ENCODE results near the gene KRTAP13-1. TPM values are rescaled to one million over a fixed set of nuclear protein-coding genes. Genes with fewer than 3 reads are reported as not detected.

KRTAP13-1 gene, protein sequence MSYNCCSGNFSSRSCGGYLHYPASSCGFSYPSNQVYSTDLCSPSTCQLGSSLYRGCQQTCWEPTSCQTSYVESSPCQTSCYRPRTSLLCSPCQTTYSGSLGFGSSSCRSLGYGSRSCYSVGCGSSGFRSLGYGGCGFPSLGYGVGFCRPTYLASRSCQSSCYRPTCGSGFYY
- not detected in 2 replicates for total RNA-seq (2014; rRNA removed; shearing (Covaris generic))
- polyA plus RNA-seq (2015; cell fraction: cytosol; rRNA removed) = not detected in 2 replicates
- polyA plus RNA-seq (2015; cell fraction: nucleus; rRNA removed) = not detected in 2 replicates

DNA sequence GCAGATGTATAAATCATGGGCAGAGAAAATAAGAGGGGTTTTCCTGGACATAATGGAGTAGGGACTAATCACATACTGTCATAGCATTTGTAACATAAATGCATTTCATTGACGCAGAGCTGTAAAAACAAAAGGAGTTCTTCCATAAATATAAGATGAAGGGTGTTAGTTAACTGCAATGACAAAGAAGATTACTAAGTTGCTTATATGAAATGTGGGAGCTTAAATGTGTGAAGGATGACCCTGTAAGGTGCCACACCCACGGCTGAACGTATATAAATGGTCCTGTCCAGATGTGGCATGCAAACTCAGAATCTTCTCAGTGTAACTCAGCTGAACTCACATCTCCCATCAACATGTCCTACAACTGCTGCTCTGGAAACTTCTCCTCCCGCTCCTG is at the start of gene KRTAP13-1:
Gene KRTAP13-1, plus strand, starts transcription at position 301 of the 400 bp plus-strand sequence. Its CDS starts 56 bp downstream, at position 357.
- DNase-seq (ENCODE audit: low read depth) = no peak

DNA sequence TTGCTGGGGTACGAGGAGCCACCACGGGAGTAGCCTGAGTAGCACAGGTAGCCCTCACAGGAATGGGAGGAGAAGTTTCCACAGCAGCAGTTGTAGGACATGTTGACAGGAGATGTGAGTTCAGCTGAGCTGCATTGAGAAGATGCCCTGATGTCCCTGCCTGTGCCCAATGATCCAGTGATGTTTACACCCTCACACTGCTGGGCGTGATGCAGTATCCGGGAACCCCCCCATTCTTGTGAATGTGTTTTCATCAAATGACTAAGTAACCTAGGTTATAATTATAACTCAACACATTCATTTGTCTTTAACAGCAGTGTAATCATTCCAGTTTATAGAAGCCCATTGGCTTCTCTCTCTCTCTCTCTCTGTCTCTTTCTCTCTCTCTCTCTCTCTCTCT is 47.3 kb upstream of the KRTAP13-1 start, which contains the start of gene KRTAP23-1:
Gene KRTAP23-1, minus strand, starts transcription at position 101 of the 400 bp plus-strand sequence. Its CDS starts 0 bp downstream, at position 101.
- no peak for DNase-seq (ENCODE audit: low read depth)

DNA sequence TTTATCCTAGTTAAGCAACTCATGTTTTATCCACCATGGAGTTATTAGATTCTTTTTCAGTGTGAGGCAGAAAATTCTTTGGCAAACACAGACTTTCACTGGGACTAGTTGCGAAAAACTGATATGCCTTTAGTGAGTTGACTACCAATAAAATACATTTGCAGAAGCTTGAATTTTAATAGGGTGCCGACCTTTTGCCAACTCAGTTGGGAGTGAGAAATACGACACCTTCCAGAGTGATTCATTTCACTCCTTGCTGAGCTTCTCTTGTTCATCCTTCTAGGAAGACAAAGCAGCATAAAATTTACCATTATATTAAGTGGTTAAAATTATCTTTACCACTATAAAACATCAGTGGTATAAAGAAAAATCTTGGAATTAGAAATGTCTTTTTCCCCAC is 46.3 kb upstream of the KRTAP13-1 start:
- no peak for DNase-seq (ENCODE audit: low read depth)

DNA sequence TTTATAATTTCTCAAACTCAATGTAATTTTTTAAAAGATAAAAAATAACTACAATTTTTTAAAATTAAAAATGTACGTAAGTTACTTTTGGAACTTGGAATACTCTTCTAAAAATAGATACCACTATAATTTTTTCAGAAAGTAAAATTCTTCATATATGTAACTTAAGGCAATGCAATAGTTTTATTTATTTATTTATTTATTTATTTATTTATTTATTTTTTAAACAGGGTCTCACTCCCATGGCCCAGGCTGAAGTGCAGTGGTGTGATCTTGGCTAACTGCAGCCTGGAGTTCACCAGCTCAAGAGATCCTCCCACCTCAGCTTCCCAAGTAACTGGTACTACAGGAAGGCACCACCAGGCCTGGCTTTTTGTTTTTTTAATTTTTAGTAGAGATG is 44.3 kb upstream of the KRTAP13-1 start:
- DNase-seq (ENCODE audit: low read depth) = no peak

DNA sequence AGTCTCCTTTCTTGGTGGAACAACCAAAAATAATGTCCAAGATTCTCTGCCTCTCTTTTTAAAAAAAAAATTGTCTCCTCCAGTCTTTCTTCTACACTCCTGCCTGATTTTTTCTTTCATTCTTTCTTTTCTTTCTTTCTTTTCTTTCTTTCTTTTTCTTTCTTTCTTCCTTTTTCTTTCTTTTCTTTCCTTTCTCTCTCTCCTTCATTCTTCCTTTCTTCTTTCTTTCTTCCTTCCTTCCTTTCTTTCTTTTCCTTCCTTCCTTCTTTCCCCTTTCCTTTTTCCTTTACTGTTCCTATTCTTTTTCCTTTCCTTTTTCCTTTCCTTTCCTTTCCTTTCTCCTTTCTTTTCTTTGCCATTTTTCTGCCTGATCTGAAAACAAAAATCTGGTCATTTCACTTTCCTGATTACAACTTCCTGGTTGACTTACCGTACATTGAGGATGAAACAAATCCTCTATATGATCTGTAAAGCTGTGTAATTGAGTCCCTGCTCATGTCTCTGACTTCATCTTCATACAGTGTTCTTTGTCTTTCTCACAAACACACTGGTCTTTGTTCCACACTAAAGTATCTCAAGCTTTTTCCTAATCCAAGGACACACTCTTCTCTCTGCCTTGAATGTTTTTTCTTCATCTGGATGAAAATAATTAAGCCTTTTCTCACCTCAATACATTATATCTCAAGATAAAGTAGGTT is 41.4 kb upstream of the KRTAP13-1 start:
- DNase-seq (ENCODE audit: low read depth) = no peak

DNA sequence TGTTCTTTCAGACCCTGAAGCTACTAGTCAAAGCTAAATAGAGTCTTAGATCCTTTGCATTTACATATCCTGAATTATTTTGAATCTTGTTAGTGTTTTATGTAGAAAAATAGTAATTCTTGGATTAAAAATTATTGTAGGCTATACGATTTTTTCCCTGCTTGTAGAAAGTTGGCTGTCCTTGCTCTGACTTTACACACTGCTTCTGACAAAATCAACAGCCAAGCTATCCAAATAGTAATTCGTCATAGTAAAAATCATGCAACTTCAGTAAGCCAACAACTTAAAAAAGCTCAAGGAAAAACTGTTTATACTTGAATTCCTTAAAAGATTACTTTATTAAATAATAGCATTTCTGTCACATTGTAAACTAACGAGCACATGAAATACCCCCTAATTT is 39.9 kb upstream of the KRTAP13-1 start:
- no peak for DNase-seq (ENCODE audit: low read depth)

DNA sequence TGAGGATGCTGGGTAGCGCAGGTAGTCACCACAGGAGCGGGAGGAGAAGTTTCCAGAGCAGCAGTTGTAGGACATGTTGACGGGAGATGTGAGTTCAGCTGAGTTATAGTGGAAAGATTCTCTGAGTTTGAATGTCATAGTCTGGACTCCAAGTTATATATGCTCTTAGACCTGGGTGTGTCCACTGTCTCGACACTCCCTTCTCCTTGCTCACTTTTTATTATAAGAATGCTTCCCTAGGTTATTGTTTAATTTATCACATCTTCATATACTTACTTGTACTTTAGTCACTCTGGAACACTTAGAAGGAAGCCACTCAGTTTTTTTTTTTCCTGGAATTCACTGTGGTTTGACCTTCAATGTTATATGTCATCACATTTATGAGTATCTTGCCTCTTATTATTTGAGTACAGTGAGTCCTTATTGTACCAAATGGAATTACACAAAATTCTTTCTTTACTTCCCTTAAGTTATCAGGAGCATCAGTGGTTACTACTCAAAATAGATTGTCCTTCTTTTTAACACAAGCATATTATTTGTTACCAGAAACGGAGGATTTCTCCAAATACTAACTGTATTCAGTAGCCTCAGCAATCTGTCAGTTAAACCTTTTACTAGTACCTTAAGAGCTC is 23.6 kb upstream of the KRTAP13-1 start, which contains the start of gene KRTAP13-2:
Gene KRTAP13-2, minus strand, starts transcription at position 133 of the 632 bp plus-strand sequence. Its CDS starts 58 bp downstream, at position 75.
- DNase-seq (ENCODE audit: low read depth) = no peak

DNA sequence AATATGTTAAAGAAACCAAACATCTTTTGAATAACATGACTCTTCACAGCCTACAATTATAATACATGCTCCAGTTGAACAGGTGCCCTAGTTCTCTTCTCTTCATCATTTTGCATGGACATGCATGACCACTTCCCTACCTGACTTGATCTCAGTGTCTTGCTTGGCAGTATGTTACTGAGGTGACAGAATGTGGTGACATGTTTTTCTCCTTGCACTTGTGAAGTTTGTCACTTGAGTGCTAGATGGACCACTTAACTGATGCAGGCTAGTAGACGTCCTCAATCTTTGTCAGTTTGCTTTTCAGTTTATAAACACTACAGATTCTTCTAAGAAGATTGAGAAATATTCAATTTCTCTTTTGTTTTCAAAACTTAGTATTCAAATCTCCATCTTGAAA is 13.6 kb upstream of the KRTAP13-1 start:
- DNase-seq (ENCODE audit: low read depth) = no peak

DNA sequence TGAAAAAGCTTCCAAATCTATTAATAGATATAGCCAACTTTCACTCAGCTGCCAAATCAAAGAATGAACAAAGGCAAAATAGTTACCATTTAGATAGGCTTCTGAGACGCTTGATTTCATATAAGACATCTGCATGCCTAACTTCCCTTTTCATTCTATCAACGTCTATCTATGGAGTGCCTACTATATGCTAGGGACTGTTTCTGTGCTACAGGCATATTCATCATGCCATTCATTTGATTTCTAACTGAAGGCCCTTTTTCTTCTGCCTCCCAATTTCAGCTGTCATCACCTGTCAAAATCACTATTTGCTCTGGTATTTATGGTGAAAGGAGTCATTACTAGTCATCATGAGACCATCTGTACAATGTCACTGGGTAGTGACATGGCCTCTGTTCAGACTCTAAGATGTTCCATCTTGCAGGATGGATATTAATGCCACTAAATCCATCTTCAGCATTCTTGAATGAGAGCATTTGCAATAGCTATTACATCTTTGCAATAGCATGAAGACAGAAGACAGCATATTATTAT is 4.3 kb upstream of the KRTAP13-1 start:
- no peak for DNase-seq (ENCODE audit: low read depth)

DNA sequence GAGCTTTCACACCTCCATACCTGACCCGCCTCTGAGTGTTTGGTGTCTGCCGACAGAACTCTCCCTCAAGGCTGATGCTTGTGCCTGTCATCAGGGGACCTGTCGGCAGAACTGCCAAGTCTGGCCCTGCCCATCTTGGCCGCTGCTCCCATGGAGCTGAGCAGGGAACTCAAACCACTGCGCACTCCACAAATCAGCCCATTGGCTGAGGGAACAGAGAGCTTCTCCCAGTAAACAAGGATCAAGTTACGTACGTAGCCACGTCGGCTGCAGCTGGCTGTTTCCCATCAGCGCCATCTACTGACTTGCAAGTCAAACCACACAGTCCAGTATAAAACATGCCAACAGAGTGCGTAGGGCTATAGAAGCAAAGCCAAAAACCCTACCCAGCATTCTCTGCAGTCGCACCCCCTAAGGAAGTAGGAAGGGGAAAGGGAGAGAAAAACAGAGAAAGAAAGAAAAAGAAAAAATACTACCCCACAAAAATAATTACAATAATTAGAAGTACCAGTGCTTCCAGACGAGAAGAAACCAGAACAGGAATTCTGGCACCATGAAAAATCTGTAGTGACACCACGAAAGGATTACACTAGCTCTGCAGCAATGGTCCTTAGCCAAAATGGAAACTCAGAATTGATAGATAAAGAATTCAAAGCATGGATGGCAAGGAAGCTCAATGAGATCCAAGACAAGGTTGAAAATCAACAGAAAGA is 13.1 kb downstream of the KRTAP13-1 start:
- DNase-seq (ENCODE audit: low read depth) = peak; percentile 81

DNA sequence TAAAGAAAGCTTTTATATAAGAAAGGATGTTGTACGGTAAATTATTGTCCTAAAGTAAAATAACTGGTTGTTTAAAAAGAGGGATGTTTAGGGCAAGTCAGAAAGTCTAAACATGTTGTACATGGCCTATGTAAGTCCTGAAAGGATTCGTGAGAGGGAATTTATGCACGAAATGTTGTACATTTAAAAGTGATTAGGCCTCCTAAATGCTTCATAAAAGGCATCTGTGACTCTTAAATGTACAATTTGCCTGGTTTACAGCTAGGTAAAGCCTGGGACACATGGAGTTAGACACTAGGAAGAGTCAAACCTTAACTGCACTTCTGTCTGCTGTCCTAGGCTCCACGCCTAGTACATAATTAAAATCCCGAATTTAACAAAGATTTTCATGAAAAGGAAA is 20.2 kb downstream of the KRTAP13-1 start:
- no peak for DNase-seq (ENCODE audit: low read depth)

DNA sequence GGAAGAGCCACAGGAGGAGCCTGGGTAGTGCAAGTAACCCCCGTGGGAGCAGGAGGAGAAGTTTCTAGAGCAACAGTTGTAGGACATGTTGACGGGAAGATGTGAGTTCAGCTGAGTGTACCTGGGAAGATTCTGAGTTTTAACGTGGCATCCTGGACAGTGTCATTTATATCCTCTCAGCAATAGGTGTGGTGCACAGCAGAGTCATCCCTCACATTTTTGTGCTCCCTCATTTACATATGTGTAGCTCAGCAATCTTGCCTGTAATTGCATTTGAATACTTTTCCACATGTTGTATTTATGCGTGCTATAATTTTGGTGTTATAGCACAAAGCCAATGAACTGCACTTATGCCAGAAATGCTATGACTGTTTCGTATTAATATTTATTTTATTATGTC is 30.0 kb downstream of the KRTAP13-1 start, which contains the start of gene KRTAP13-3:
Gene KRTAP13-3, minus strand, starts transcription at position 101 of the 400 bp plus-strand sequence. Its CDS starts 14 bp downstream, at position 87.
- no peak for DNase-seq (ENCODE audit: low read depth)

DNA sequence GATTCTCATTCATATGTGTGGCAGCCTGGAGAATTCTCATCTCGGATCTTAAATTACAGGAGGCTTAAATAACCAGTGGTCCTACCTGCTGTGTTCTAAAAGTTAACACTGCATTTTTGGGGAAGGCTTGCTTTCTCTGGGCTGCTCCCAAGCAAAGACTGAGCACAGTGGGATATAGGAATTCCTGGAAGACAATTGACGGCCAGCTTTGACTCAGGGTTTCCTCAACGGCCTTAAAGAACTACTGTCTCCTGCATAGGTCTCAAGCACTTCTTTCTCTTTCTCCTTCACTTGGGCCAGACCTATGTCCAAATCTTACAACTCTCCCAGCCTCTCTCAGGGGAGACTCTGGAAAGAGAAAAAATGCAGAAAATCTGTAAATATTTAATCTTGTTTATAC is 30.9 kb downstream of the KRTAP13-1 start:
- no peak for DNase-seq (ENCODE audit: low read depth)

DNA sequence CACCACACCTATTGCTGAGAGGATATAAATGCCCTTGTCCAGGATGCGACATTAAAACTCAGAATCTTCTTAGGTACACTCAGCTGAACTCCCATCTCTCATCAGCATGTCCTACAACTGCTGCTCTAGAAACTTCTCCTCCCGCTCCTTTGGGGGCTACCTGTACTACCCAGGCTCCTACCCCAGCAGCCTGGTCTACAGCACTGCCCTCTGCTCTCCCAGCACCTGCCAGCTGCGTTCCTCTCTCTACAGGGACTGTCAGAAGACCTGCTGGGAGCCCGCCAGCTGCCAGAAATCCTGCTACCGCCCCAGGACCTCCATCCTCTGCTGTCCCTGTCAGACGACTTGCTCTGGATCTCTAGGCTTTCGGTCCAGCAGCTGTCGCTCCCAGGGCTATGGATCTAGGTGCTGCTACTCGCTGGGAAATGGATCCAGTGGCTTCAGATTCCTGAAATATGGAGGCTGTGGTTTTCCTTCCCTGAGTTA is 34.4 kb downstream of the KRTAP13-1 start, which contains the start of gene KRTAP13-4:
Gene KRTAP13-4, plus strand, starts transcription at position 51 of the 486 bp plus-strand sequence. Its CDS starts 56 bp downstream, at position 107.
- DNase-seq (ENCODE audit: low read depth) = no peak

DNA sequence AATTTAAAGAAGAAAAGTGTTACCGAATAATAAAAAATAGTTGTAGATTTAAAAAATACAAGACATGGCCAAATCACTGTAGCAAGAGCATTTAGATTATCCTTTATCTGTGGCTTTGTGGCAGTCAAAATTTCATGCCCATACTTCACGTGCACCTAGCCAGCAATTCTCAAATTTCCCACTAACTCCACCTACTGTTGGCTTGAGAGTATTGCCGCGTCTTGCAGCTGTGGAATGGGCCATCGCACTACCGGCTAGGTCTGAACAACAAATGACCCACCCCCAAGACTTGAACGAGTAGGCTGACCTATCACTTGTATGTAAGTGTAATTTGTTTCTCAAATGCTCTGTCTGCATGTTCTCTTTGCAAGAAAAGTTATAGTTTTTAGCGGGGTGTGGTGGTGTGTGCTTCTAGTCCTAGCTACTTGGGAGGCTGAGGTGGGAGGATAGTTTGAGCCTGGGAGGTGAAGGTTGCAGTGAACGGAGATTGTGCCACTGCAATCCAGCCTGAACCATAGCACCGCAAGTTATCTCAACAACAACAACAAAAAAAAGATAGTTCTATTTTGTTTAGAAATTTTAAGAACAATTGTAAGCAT is 38.3 kb downstream of the KRTAP13-1 start:
- DNase-seq (ENCODE audit: low read depth) = peak; percentile 39

DNA sequence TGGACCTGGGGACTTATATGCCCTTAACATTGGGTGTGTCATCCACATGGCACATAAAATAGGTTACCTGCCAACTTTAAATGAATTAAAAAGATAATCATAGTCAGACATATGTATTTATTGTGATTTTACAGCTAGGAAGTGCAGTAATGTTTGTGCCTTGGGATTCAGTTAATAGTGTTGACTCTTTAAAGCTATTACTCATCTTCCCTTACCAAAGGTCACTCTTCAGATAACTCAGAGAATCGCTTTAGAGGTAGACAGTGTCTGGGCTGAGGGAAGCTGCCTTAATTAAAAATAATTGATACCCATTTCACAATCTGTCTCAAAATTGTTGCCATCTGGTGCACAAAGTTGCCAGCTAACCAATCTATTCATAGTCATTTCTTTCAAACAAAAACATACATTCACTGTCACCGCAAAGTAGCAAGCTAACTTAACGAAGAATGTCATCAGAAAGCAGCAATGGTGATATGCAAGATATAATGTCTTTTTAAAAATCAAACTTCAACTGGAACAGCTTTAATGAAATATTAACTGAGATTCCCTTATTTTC is 41.3 kb downstream of the KRTAP13-1 start:
- DNase-seq (ENCODE audit: low read depth) = no peak

DNA sequence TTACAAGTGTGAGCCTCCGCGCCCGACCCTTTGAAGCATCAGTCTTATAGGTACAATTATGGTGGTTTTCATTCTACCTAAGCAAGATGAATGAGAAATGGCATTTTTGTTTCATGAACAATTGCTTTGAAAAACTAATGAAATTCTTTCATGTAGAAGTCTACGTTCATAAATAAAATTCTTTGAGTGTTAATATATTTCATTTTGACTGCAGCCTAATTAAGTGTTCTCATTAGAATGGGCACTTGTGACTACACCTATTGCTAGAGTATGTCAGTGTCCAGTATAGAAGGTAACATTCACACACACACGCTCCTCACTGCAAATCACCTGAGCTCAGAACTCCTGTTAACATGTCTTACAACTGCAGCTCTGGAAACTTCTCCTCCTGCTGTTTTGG is 44.1 kb downstream of the KRTAP13-1 start, which contains the start of gene KRTAP15-1:
Gene KRTAP15-1, plus strand, starts transcription at position 301 of the 400 bp plus-strand sequence. Its CDS starts 53 bp downstream, at position 354.
- DNase-seq (ENCODE audit: low read depth) = no peak

DNA sequence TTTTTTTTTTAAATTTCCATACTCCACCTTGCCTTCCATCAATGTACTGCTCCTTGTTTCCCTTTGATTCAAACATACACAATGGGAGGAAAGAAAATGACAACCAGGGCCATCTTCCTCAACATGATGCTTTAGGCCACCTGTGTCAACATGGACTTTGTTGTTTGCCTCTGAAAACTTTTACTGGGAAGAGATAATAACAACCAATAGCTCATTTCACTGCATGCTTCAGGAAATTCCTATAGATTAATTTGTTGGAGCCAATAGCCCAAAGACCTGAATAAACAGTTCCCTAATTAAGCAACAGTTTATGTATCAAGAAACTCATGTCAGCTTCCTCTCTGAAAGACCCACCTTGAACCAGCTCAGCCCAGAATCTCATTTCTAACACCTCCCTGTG is 47.4 kb downstream of the KRTAP13-1 start:
- no peak for DNase-seq (ENCODE audit: low read depth)

DNA sequence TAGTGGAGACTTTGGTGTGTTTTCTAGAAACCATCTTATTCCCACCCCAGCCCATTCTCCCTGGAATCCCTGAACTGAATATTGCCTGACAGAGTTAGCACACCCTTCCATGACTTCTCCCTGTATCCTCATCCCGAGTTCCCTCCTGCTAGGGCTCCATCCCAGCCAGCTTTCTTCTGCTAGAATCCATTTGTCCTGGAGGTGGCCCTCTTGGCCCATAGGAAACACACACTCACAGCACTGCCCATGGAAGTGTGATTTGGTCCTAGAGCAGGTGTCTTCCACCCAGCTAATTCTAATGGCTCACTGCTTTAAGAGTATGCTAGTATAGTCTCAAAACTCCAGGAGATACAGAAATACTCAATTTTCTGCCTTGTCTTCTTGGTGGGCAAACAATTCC is 48.4 kb downstream of the KRTAP13-1 start:
- no peak for DNase-seq (ENCODE audit: low read depth)

Data from HT1080 (cell line).